HL-60 (cell line): Measurements from ENCODE around the gene C9orf50.

Source experiments
- GABPA ChIP-seq: IDR thresholded peaks from 2 replicates; pipeline ENCODE4 v1.6.1; 2012; ENCODE audit warnings: low read depth
- POLR2AphosphoS5 ChIP-seq: IDR thresholded peaks from 2 replicates; pipeline ENCODE4 v1.6.1; 2012; ENCODE audit warnings: low read depth
- SPI1 ChIP-seq: IDR thresholded peaks from 2 replicates; pipeline ENCODE4 v1.6.1; 2012; ENCODE audit warnings: low read depth, mild to moderate bottlenecking, borderline replicate concordance
- TF ChIP-seq, protein P1 (sequence below): IDR thresholded peaks from one replicate; pipeline ENCODE4 v1.5.1; 2011; ENCODE audit warnings: low read length, control low read depth, inconsistent platforms; ENCODE audit not compliant: insufficient read depth

DNA sequence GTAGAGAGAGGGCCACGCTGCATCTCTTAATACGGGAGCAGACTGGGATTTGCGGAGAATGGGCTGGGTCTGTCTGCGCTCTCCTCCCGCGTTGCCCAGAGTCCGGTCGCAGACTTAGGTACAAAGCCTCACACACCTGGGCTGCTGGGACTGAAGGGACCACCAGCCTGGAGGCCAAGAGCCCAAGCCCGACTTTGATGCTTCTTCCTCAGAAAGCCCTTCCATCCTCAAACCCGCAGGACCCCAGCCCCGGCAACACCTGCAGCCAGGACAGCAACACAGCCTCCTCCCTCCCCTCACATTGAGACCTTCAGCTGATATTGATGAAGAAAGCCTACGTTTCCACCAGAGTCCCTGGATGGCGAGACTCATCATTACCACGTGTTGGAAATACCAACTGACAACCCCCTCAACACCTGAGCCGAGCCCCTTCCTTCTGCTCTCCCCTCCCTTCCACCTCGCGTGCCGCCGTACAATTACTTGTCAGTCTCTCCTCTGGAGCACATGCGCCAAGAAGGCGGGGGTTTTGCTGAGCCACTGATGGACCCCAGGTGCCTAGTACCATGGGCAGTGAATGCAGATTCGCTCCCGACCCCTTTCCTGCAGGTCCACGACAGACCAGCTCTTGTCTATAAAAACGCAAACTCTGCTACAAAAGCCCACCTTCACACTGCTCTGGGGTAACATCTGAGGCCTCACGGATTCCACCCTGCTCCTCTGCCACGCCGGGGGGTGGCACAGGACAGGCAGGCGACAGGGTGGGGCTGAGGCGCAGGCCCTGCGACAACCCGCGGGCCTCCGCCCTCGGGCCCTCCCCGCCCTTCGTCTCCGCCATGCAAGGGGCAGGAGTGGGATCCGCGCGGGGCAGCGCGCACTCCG lies 20.2 kb upstream of the C9orf50 start:
- TF ChIP-seq, protein P1, sequence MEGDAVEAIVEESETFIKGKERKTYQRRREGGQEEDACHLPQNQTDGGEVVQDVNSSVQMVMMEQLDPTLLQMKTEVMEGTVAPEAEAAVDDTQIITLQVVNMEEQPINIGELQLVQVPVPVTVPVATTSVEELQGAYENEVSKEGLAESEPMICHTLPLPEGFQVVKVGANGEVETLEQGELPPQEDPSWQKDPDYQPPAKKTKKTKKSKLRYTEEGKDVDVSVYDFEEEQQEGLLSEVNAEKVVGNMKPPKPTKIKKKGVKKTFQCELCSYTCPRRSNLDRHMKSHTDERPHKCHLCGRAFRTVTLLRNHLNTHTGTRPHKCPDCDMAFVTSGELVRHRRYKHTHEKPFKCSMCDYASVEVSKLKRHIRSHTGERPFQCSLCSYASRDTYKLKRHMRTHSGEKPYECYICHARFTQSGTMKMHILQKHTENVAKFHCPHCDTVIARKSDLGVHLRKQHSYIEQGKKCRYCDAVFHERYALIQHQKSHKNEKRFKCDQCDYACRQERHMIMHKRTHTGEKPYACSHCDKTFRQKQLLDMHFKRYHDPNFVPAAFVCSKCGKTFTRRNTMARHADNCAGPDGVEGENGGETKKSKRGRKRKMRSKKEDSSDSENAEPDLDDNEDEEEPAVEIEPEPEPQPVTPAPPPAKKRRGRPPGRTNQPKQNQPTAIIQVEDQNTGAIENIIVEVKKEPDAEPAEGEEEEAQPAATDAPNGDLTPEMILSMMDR = no peak
- TF ChIP-seq POLR2AphosphoS5 = no peak
- TF ChIP-seq GABPA = no peak
- no peak for TF ChIP-seq SPI1
